ENCODE data around the gene DLG1.
"Not testable (repeated sequence)": the region's sequence is repeated elsewhere in the genome, so short reads cannot be mapped to it uniquely, and the experiment has no call there.

DLG1 gene

GRCh38 chr3:197239857-197240256, 58.6 kb downstream of the DLG1 start:
- no peak for DNase-seq

GRCh38 chr3:197238842-197239241, 59.6 kb downstream of the DLG1 start:
- no peak for DNase-seq

- no peak for DNase-seq
Observed at GRCh38 chr3:197237897-197238296, 60.5 kb downstream of the DLG1 start.

GRCh38 chr3:197236362-197236761, 62.0 kb downstream of the DLG1 start:
- no peak for DNase-seq

- DNase-seq, result no peak
Observed at GRCh38 chr3:197234947-197235914, 63.2 kb downstream of the DLG1 start.

GRCh38 chr3:197231321-197231720, 67.1 kb downstream of the DLG1 start:
- no peak for DNase-seq

GRCh38 chr3:197229836-197230235, 68.6 kb downstream of the DLG1 start:
- DNase-seq, result no peak

- DNase-seq, result no peak
Observed at GRCh38 chr3:197229178-197229577, 69.2 kb downstream of the DLG1 start.

- DNase-seq, result no peak
Observed at GRCh38 chr3:197227780-197228574, 70.4 kb downstream of the DLG1 start.

- no peak for DNase-seq
Observed at GRCh38 chr3:197226179-197226578, 72.2 kb downstream of the DLG1 start.

GRCh38 chr3:197225579-197225978, 72.8 kb downstream of the DLG1 start:
- DNase-seq, result no peak

GRCh38 chr3:197224034-197224444, 74.4 kb downstream of the DLG1 start:
- no peak for DNase-seq

GRCh38 chr3:197222937-197223370, 75.5 kb downstream of the DLG1 start:
- DNase-seq, result no peak

GRCh38 chr3:197219619-197220018, 78.8 kb downstream of the DLG1 start:
- DNase-seq, result no peak

GRCh38 chr3:197218210-197218609, 80.2 kb downstream of the DLG1 start:
- no peak for DNase-seq

- no peak for DNase-seq
Observed at GRCh38 chr3:197216914-197217313, 81.5 kb downstream of the DLG1 start.

- no peak for DNase-seq
Observed at GRCh38 chr3:197216169-197216860, 82.1 kb downstream of the DLG1 start.

GRCh38 chr3:197212290-197212689, 86.1 kb downstream of the DLG1 start:
- no peak for DNase-seq

GRCh38 chr3:197211698-197212097, 86.7 kb downstream of the DLG1 start:
- DNase-seq, result not testable (repeated sequence)

GRCh38 chr3:197209366-197210260, 88.8 kb downstream of the DLG1 start:
- no peak for DNase-seq

- no peak for DNase-seq
Observed at GRCh38 chr3:197206913-197207312, 91.5 kb downstream of the DLG1 start.

- DNase-seq, result no peak
Observed at GRCh38 chr3:197205675-197206074, 92.7 kb downstream of the DLG1 start.

Data from stimulated activated CD4-positive, alpha-beta T cell treated with anti-CD3 and anti-CD28 coated beads, Interleukin-2, amount 100 ng/mL, for 24 hours (primary cell).